MCF 10A (cell line): ENCODE results near the gene SLIT3. TPM values are rescaled to one million over a fixed set of nuclear protein-coding genes. Genes with fewer than 3 reads are reported as not detected.

Experiments used
- BruUV-seq: library from RNA; stranded (reverse); fragments of 400-500 nt; replicated peaks from 2 replicates; lab custom pipeline; 2021; lab: Mats Ljungman, UMichigan
- CTCF ChIA-PET: fragments of 300-600 bp; sonication (Branson Sonifier 250); formaldehyde crosslinking; extraction: SDS; loops from one replicate; lab custom pipeline; 2021; ENCODE audit warnings: antibody characterized with exemption, inconsistent platforms; lab: Yijun Ruan, JAX
- POLR2A ChIA-PET: fragments of 300-600, 350-650 bp; sonication (Branson Sonifier 250); formaldehyde crosslinking; extraction: SDS; loops from one replicate; lab custom pipeline; 2020; ENCODE audit warnings: antibody characterized with exemption, inconsistent platforms; lab: Yijun Ruan, JAX
- DNase-seq: peaks from one replicate; pipeline ENCODE4 v3.0.0-alpha.2; 2018; ENCODE audit not compliant: unreplicated experiment
- H3K27ac Mint-ChIP-seq: one replicate; pipeline ENCODE4 v1.8.0; 2022; ENCODE audit warnings: mild to moderate bottlenecking, low read depth, mixed read lengths; ENCODE audit not compliant: unreplicated experiment
- H3K27me3 Mint-ChIP-seq: one replicate; pipeline ENCODE4 v1.8.0; 2022; ENCODE audit warnings: mixed read lengths; ENCODE audit not compliant: insufficient read depth, unreplicated experiment
- H3K36me3 Mint-ChIP-seq: one replicate; pipeline ENCODE4 v1.8.0; 2022; ENCODE audit warnings: mild to moderate bottlenecking, moderate library complexity, mixed read lengths; ENCODE audit not compliant: insufficient read depth, unreplicated experiment
- H3K4me1 Mint-ChIP-seq: one replicate; pipeline ENCODE4 v1.8.0; 2022; ENCODE audit warnings: mixed read lengths; ENCODE audit not compliant: insufficient read depth, unreplicated experiment
- H3K4me3 Mint-ChIP-seq: one replicate; pipeline ENCODE4 v1.8.0; 2022; ENCODE audit warnings: mild to moderate bottlenecking, moderate library complexity, mixed read lengths; ENCODE audit not compliant: unreplicated experiment
- H3K9me3 Mint-ChIP-seq: one replicate; pipeline ENCODE4 v1.8.0; 2022; ENCODE audit warnings: mixed read lengths; ENCODE audit not compliant: unreplicated experiment
- intact Hi-C: fragments of 100-400 bp; cut with micrococcal nuclease; formaldehyde crosslinking; loops from 2 replicates; pipeline ENCODE4 v1.14.1; 2022
- total RNA-seq: library from RNA; stranded (reverse); gene quantifications from 2 replicates; pipeline ENCODE4 v1.2.3, GENCODE V29; 2022
- TF ChIP-seq, protein P1 (sequence below): fragments of 200-600 bp; IDR thresholded peaks from one replicate; pipeline ENCODE4 v1.8.0; 2022; ENCODE audit warnings: antibody characterized with exemption, mild to moderate bottlenecking; ENCODE audit not compliant: unreplicated experiment

Gene SLIT3
- total RNA-seq, 1 experiment from 2014 or later, result 0.89 TPM

- intact Hi-C loops, result no loop called here
- H3K4me1 Mint-ChIP-seq, result peaks cover 10% of the 10 kb centered on the region
- no peak overlapping the region for H3K27ac Mint-ChIP-seq
- H3K9me3 Mint-ChIP-seq, result no peaks in the 10 kb centered on the region
- DNase-seq, result no peak
- ChIA-PET POLR2A (no interaction called here), CTCF (no interaction called here)
- no TSS peak for BruUV-seq
- no peaks in the 10 kb centered on the region for H3K27me3 Mint-ChIP-seq
- TF ChIP-seq, protein P1, sequence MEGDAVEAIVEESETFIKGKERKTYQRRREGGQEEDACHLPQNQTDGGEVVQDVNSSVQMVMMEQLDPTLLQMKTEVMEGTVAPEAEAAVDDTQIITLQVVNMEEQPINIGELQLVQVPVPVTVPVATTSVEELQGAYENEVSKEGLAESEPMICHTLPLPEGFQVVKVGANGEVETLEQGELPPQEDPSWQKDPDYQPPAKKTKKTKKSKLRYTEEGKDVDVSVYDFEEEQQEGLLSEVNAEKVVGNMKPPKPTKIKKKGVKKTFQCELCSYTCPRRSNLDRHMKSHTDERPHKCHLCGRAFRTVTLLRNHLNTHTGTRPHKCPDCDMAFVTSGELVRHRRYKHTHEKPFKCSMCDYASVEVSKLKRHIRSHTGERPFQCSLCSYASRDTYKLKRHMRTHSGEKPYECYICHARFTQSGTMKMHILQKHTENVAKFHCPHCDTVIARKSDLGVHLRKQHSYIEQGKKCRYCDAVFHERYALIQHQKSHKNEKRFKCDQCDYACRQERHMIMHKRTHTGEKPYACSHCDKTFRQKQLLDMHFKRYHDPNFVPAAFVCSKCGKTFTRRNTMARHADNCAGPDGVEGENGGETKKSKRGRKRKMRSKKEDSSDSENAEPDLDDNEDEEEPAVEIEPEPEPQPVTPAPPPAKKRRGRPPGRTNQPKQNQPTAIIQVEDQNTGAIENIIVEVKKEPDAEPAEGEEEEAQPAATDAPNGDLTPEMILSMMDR, result no peak
- H3K4me3 Mint-ChIP-seq, result no peak overlapping the region
- no peaks in the 10 kb centered on the region for H3K36me3 Mint-ChIP-seq
Measured at GRCh38 chr5:169344629-169345028, 43.7 kb upstream of the SLIT3 start.

DNA sequence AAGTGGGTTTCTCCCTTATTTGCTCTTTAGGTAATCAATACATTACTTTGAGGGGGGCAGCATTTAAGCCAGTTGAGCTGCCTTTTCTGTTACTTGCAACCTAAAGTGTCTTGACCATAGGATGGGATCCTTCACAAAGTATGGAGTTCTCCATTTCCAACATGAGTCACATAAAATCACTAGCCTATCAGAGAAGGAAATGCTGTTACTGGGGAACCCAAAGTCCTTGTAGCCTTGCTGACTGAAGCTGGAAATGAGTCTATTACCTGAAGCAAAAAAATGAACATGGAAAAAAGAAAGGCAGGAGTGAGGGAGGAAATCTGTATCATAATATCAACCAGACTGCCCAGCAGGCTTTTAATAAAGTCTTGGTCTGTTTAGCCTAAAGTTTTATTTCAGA is 42.8 kb upstream of the SLIT3 start:
- H3K36me3 Mint-ChIP-seq, result no peaks in the 10 kb centered on the region
- no peak for DNase-seq
- intact Hi-C loops, result no loop called here
- H3K9me3 Mint-ChIP-seq, result no peaks in the 10 kb centered on the region
- no TSS peak for BruUV-seq
- ChIA-PET CTCF (interaction anchor here (0.7 to 0.8 kb wide), 2 partner anchors 11 to 93 kb away, joined by 3 to 4 read pairs; no protein-coding TSS in a partner anchor), POLR2A (interaction anchor here (0.9 kb wide), 1 partner anchor 142 kb away, joined by 3 read pairs; no protein-coding TSS in a partner anchor)
- peaks cover 2% of the 10 kb centered on the region for H3K4me1 Mint-ChIP-seq
- H3K27ac Mint-ChIP-seq, result no peak overlapping the region
- no peaks in the 10 kb centered on the region for H3K27me3 Mint-ChIP-seq
- TF ChIP-seq, protein P1, result no peak
- no peak overlapping the region for H3K4me3 Mint-ChIP-seq

DNA sequence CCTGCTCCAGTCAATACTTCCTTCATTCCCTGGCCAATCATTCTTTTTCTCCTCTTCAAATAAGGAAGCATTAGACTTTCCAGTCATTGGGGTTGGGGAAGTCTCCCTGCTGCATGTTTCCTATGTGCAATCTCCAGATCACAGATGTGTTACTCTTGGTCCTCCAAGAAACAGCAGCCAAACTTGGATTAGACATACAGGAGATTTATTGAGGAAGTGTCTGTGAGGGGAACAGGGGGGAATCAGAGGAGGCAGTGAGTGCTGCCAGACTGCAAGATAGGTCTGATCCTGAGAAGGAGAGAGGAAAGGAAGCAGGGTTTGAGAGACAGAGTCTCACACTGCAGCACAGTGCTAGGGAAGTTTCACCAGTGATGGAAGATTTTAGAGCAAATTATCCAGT is 40.6 kb upstream of the SLIT3 start:
- ChIA-PET CTCF (interaction anchor here (0.6 kb wide), 1 partner anchor 36 kb away, joined by 4 read pairs; no protein-coding TSS in a partner anchor), POLR2A (no interaction called here)
- Mint-ChIP-seq H3K4me3 (no peak overlapping the region), H3K27me3 (no peaks in the 10 kb centered on the region), H3K9me3 (no peaks in the 10 kb centered on the region), H3K27ac (no peak overlapping the region), H3K4me1 (no peaks in the 10 kb centered on the region), H3K36me3 (no peaks in the 10 kb centered on the region)
- TF ChIP-seq, protein P1, result no peak
- no peak for DNase-seq
- intact Hi-C loops, result no loop called here
- BruUV-seq, result no TSS peak

DNA sequence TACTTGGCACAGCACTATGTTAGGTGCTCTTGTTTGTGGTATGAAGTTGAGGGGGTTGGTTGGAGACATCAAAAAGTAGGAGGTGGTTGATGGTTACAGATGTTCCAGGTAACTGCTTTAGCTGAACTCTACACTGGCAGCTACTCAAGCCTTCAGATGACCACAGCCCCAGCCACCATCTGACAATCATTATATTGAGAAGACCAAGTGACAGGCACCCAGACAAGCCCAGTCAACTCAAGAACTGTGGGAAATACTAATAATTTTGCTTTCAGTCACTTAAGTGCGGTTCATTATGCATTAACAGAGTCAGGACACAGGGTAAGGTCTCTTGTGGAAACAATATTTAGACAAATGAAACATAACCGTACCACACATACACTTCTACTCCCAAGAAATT is 38.9 kb upstream of the SLIT3 start:
- ChIA-PET CTCF (interaction anchor here (0.6 to 1.4 kb wide), 4 partner anchors 8 to 397 kb away, joined by 3 to 4 read pairs (median 3); no protein-coding TSS in a partner anchor), POLR2A (no interaction called here)
- no TSS peak for BruUV-seq
- no peaks in the 10 kb centered on the region for H3K27me3 Mint-ChIP-seq
- intact Hi-C loops, result no loop called here
- DNase-seq, result no peak
- no peaks in the 10 kb centered on the region for H3K4me1 Mint-ChIP-seq
- no peaks in the 10 kb centered on the region for H3K9me3 Mint-ChIP-seq
- H3K36me3 Mint-ChIP-seq, result peaks cover 2% of the 10 kb centered on the region
- TF ChIP-seq, protein P1, result no peak
- H3K27ac Mint-ChIP-seq, result no peak overlapping the region
- no peak overlapping the region for H3K4me3 Mint-ChIP-seq
